DND-41 (cell line): ENCODE measurements around the gene ZRANB1.

Source experiments
- ATAC-seq: fragments of 200-7000 bp; cut with Tn5 transposase; 3 replicates; pipeline ENCODE4 v1.9.1; 2021; ENCODE audit warnings: low read depth; ENCODE audit not compliant: insufficient read depth
- DNase-seq: peaks from one replicate; pipeline ENCODE4 v3.0.0-alpha.2; 2020
- H2AFZ ChIP-seq: 2 replicates; pipeline ENCODE4 v1.6.0; 2012; ENCODE audit warnings: low read depth, low read length
- H3K27ac ChIP-seq: 2 replicates; pipeline ENCODE4 v1.5.1; 2012; ENCODE audit warnings: low read length, inconsistent platforms
- H3K27me3 ChIP-seq: fragments of 200-600 bp; sonication (generic); 2 replicates; pipeline ENCODE4 v1.6.0; 2012; ENCODE audit warnings: low read length, mild to moderate bottlenecking, inconsistent platforms; ENCODE audit not compliant: insufficient read depth, poor library complexity
- H3K36me3 ChIP-seq: 2 replicates; pipeline ENCODE4 v1.5.1; 2012; ENCODE audit warnings: low read length, inconsistent platforms; ENCODE audit not compliant: insufficient read depth
- H3K4me1 ChIP-seq: 2 replicates; pipeline ENCODE4 v1.5.1; 2012; ENCODE audit warnings: mild to moderate bottlenecking, low read length; ENCODE audit not compliant: insufficient read depth
- H3K4me2 ChIP-seq: 2 replicates; pipeline ENCODE4 v1.6.0; 2012; ENCODE audit warnings: mild to moderate bottlenecking, moderate library complexity, low read length, inconsistent platforms; ENCODE audit not compliant: insufficient read depth
- H3K4me3 ChIP-seq, 2 experiments: fragments of 200-600 bp in 1 of 2; shearing (Covaris generic) in 1 of 2; 2 replicates each; pipeline ENCODE4 v1.5.1; 2012 to 2016; ENCODE audit warnings: inconsistent platforms in 2 of 2, low read length in 2 of 2, mild to moderate bottlenecking in 2 of 2, low read depth in 1 of 2, moderate library complexity in 1 of 2
- H3K79me2 ChIP-seq: 2 replicates; pipeline ENCODE4 v1.6.0; 2012; ENCODE audit warnings: low read length, inconsistent platforms; ENCODE audit not compliant: insufficient read depth
- H3K9ac ChIP-seq: 2 replicates; pipeline ENCODE4 v1.6.0; 2012; ENCODE audit warnings: low read depth, mild to moderate bottlenecking, inconsistent platforms, low read length, moderate library complexity
- H3K9me3 ChIP-seq: 2 replicates; pipeline ENCODE4 v1.5.1; 2012; ENCODE audit warnings: low read length, moderate library complexity, mild to moderate bottlenecking, inconsistent platforms; ENCODE audit not compliant: insufficient read depth, severe bottlenecking
- H4K20me1 ChIP-seq: 2 replicates; pipeline ENCODE4 v1.6.0; 2012; ENCODE audit warnings: low read length; ENCODE audit not compliant: insufficient read depth
- EZH2 ChIP-seq: IDR thresholded peaks from 3 replicates; pipeline ENCODE4 v1.6.1; 2012; ENCODE audit warnings: borderline replicate concordance, low read depth, mild to moderate bottlenecking, moderate library complexity, low read length, inconsistent platforms; ENCODE audit not compliant: severe bottlenecking
- TF ChIP-seq, protein P1 (sequence below): IDR thresholded peaks from 2 replicates; pipeline ENCODE4 v1.5.1; 2012; ENCODE audit warnings: borderline replicate concordance, low read length, moderate library complexity, mild to moderate bottlenecking; ENCODE audit not compliant: poor library complexity, severe bottlenecking; ENCODE audit errors: extremely low read depth

Gene ZRANB1

DNA sequence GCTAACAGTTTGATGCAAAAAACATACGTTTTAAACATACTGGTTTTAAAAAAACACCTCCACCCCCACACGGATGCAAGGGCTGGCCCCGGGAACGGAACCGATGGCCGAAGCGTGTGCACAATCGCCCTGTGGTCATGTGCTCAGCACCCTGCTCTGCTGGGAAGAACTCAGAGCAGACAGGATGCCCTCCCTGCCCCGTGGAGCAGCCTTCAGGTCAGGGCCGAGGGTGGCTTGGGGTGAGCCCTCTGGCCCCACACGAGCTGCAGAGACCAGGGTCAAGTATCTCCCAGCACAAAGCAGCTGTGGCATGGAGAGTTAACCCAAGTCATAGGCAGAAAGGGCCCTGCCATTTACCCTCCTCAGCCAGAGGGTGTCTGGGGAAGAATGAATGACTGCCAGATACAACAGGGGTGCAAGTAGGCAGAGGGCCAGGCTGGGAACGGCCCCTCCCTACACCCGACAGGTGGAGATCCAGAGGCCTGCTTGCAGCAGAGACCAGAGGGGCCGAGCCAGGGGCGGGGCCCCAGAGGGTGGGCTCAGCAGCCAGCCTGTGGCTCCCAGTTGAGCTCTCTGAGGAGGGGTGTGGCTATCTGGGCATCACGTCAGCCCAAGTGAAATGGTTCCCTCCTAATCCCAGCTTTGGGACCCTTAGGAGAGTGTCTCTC is 56.8 kb downstream of the ZRANB1 start:
- H3K9ac ChIP-seq, result no peak overlapping the region
- H3K4me3 ChIP-seq, result no peak overlapping the region
- H4K20me1 ChIP-seq, result peaks cover 48% of the 10 kb centered on the region
- H3K27me3 ChIP-seq, result no peaks in the 10 kb centered on the region
- no peak overlapping the region for H2AFZ ChIP-seq
- no peaks in the 10 kb centered on the region for H3K9me3 ChIP-seq
- H3K4me2 ChIP-seq, result no peak overlapping the region
- H3K27ac ChIP-seq, result no peak overlapping the region
- H3K4me1 ChIP-seq, result peaks cover 16% of the 10 kb centered on the region
- no peaks in the 10 kb centered on the region for H3K79me2 ChIP-seq
- no peak for DNase-seq
- no peak for ATAC-seq
- TF ChIP-seq, protein P1, sequence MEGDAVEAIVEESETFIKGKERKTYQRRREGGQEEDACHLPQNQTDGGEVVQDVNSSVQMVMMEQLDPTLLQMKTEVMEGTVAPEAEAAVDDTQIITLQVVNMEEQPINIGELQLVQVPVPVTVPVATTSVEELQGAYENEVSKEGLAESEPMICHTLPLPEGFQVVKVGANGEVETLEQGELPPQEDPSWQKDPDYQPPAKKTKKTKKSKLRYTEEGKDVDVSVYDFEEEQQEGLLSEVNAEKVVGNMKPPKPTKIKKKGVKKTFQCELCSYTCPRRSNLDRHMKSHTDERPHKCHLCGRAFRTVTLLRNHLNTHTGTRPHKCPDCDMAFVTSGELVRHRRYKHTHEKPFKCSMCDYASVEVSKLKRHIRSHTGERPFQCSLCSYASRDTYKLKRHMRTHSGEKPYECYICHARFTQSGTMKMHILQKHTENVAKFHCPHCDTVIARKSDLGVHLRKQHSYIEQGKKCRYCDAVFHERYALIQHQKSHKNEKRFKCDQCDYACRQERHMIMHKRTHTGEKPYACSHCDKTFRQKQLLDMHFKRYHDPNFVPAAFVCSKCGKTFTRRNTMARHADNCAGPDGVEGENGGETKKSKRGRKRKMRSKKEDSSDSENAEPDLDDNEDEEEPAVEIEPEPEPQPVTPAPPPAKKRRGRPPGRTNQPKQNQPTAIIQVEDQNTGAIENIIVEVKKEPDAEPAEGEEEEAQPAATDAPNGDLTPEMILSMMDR, result no peak
- TF ChIP-seq EZH2, result no peak
- H3K36me3 ChIP-seq, result peaks cover 71% of the 10 kb centered on the region

DNA sequence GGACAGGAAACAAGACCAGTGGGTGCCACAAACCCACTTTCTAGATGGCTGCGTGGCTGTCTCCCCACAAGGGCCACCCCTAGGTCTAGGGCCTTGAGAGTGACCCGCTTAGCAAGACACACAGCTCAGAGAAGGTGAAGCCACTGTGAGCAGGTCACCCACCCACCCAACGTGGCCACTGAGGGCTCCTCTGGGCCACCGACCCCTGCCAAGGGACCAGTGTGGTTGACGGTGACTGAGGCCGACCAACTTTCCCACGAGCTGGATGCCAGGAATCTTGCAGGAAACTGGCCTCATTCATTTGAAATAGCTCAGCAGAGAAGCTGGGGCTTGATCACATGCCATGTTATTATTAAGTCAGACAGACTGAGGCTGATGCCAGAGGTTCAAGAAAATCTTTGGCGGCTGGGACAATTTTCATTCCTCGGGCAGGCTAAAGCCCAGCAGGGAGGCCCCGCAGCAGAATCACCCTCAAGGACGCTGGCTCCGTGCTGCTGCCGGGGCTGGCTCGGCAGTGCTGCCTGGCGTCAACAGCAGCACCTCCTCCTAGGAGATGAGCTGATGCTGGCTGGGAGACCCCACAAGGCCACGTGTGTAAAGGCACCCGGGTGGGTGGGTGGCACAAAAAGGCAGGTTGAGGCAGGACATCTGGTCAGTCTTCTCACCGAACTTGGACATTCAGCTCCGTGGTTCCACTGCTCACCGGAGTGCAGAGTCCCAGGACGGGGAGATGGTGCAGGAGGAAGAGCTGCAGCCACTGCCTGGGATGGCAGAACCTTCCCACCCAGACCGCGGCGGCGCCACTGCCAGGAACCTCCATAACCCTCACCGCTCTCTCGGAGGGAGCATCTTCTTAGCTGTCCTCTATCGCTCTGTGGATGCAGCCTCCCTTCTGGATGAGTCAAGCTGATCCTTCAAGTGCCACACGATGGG is 57.8 kb downstream of the ZRANB1 start:
- H3K27ac ChIP-seq, result no peak overlapping the region
- no peak; the same call in 1 of the 3 replicates for ATAC-seq

DNA sequence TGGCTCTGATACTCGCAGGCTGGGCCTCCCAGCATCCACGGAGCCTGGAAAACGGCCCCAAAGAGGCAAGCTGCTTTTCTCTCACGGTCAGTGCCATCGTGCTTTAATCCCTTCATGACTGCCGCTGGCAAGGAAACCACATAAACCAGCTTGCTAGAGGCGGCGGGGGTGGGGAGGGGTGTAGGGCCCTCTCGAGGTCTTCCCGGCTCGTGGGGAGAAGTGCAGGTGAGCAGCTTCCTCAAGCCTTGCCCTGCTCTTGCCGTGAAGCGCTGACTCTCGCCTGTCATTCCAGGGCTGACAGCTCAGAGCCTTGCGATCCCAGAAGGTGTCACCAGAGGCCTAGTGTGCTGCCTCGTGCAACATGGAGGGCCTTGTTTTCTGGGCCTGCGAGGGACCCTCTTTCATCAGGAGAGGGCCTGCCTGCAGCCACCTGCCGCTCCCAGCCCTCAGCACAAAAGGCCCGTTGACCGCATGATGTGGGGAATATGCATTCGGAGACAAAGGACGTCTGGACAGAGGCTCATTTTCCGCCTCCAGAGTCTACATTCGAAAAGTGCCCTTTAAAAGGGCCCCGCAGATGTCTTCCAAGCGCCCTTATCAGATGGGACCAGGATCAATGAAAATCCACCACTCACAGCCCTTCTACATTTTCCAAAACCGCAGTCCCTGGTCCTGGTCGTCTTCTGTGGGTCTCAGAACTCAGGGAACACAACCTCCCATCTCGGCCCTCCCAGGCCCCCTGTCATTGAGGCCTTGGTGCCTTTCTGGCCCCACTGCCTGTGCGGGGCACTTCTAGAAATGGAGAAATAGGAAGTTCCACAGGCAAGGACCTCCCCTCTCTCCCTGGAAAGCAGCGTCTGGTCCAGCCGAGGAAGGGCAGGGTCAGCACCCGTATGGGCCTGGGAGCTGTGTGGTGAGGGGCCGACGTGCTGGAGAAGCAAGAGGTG is 58.7 kb downstream of the ZRANB1 start:
- Histone ChIP-seq H3K9ac (no peak overlapping the region), H3K4me2 (peak overlapping the region; percentile 36), H2AFZ (no peak overlapping the region), H3K4me1 (peaks cover 16% of the 10 kb centered on the region), H3K27me3 (no peaks in the 10 kb centered on the region), H3K9me3 (no peaks in the 10 kb centered on the region), H3K27ac (no peak overlapping the region), H3K79me2 (no peaks in the 10 kb centered on the region), H3K36me3 (peaks cover 52% of the 10 kb centered on the region), H3K4me3 (no peak overlapping the region), H4K20me1 (peaks cover 58% of the 10 kb centered on the region)
- ATAC-seq (peak; percentile 90), DNase-seq (peak; percentile 76)
- TF ChIP-seq EZH2, result no peak
- TF ChIP-seq, protein P1, result peak; percentile 44

More for the DNA sequence above, 57.8 kb downstream of the ZRANB1 start:
- TF ChIP-seq EZH2, result no peak
- TF ChIP-seq, protein P1, result no peak
- Histone ChIP-seq H3K4me3 (no peak overlapping the region), H3K9me3 (no peaks in the 10 kb centered on the region), H2AFZ (no peak overlapping the region), H3K79me2 (no peaks in the 10 kb centered on the region), H3K4me2 (peak overlapping the region; percentile 36), H4K20me1 (peaks cover 56% of the 10 kb centered on the region), H3K9ac (no peak overlapping the region), H3K36me3 (peaks cover 61% of the 10 kb centered on the region), H3K4me1 (peaks cover 16% of the 10 kb centered on the region), H3K27me3 (no peaks in the 10 kb centered on the region)
- no peak for DNase-seq
